GM19372 (cell line): ENCODE measurements around the gene SLAIN2.

Source experiments
- ATAC-seq: cut with Tn5 transposase; IDR thresholded peaks from one replicate; pipeline ENCODE4 v1.9.1; 2021; ENCODE audit warnings: mild to moderate bottlenecking, low read depth, moderate library complexity; ENCODE audit not compliant: unreplicated experiment

Gene SLAIN2

DNA sequence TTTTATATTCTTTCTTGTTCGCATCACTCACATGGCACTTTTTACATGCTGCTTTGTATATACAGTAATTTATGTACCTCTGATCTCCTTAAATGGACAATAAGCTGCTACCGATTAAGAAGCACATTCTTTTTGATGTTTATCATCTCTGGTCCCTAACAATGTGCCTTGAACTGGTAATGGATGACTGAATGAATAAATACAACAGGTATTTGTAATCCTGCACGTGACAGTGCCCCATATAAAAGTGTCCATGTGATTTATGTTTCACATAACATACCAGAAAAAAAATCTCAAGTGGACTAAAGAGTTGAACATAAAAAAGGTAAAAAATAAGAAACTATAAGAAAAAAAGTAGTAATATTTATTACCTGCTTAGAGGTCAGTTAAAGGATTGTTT lies 7.7 kb upstream of the SLAIN2 start:
- no peak for ATAC-seq

DNA sequence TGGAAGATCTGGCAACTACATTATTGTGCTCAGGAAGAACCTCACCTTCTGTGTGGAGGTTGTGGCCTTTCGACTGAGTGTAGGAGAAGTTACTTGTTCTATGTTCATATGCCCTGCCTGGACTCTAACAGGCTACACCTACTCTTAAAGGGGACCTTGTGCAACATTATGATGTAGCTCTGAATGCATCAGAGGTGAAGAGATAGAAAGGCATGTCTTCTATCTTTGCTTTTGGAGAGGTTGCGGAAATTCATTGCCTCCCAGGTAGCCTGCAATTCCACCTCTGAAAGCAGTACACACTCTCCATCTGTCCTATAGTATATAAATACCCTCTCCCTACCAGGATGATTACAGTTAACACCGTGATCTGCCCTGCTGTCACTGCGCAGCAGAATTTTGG lies 7.1 kb upstream of the SLAIN2 start:
- no peak for ATAC-seq

DNA sequence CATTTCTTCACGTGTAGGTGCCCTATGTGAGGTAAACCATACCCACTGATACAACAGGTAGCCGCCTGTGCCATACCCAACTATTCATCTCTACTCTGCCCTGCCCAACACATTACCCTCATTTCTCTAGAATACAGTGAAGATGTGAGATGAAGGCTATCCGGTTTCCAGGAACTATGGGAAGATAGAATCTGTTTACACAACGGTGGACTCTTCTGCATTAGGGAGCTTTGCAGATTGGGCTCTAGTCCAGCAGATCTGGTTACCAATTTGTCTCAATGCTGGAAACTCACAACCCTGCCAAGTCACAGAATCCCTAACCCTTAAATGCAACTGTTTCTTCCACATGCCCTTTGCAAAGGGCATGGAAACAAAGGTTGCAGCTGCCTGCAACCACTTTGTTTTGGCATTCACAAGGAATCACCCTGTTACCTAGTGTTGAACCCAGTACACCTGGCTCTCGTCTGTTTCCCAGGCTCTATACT lies 6.4 kb upstream of the SLAIN2 start:
- ATAC-seq: no peak

DNA sequence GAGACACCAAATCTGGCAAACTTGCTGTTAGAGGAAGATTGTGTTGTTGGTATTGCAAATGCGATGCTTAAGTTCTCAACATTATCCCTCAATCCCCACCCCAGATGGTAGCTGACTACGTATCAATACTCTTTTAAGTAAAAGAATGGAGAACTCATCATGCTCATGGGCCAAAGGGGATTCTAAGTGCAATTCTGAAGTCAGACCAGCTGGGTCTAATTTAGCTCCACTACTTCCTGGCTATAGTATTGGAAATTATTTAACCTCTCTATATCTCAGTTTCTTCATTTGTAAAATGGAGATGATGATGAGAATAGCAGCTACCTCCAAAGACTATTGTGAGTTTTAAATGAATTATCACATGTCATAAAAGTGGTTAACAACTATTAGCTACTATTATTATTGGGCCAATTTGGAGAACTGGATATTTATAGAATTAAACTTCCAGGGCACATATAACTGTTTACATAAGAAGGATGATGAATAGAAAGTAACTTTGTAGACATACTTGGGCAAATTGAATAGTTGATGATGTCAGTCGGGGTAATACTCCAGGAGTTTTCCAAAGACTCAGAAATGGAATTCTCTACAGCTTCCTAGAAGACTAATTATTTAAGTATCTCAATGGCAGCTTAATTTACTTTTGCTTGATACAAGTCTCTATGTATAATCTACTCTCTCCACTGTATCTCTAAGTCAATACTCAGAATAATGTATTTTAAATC lies 5.0 kb upstream of the SLAIN2 start:
- no peak for ATAC-seq

DNA sequence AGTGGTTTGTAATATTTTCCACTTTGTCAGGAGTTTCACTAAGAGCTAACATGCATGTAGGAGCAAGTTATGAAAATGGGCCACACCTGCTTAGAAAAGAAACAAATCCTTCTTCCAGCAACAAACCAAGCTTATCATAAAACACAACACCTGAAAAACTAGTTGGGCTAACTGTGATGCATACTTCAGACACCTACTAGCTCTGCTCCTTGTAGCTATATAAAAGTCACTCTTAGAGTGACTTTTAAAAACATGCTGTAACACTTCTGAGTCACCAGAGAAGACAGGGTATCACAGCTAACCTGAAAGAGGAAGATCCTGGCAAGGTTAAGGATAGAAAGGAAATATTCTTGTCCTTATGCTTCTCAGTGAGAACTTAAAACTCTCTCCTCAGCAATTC lies 3.6 kb upstream of the SLAIN2 start:
- ATAC-seq: no peak

DNA sequence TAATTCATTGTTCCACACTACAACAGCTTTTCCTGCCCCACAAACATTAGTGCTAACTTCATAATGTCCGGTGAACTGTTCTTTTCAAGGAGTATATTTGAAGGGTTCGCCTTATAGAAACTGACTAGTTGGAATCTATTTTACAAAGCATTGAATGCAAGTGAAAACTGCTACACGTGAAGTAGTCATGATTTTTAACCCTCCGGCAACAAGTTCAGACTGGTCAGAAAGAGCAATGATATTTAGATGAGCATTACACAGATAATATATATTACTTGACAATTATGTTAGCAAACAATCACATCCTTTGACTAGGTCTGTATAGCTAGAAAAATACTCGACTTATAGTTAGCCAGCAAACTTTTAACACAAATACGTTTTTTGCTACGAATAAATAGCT lies 1.7 kb upstream of the SLAIN2 start:
- ATAC-seq: no peak

DNA sequence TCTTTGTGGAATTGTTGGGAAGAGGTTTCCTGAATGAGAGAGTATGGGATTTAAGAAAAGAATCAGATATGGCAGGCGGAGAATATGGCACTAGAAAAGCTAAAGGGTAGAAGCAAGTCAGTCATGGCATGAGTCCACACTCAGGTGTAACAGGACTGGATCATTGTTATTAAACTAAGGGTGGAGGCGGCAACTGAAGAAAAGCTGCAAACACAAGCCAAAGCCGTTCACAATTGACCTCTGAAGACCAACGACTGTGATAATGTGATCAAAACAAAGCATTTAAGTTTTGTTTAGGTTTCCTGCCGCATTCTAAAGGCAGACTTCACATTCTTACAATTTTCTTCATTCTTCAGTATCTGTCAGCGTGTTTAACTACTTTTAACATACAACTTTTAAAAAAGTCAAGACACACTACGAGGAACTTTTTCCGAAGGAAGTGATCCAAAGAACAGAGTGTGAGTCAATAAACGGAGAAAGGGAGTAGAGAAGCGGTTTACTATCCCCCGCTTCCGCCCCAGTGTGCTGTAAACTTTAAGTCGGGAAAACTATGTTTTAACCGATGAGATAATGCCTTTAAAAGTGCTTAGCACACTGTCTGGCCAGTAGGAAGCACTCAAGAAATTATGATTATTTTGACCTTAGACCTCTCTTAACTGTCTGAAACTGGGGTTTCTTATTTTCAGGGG lies 909 bp upstream of the SLAIN2 start:
- ATAC-seq: peak; percentile 7

DNA sequence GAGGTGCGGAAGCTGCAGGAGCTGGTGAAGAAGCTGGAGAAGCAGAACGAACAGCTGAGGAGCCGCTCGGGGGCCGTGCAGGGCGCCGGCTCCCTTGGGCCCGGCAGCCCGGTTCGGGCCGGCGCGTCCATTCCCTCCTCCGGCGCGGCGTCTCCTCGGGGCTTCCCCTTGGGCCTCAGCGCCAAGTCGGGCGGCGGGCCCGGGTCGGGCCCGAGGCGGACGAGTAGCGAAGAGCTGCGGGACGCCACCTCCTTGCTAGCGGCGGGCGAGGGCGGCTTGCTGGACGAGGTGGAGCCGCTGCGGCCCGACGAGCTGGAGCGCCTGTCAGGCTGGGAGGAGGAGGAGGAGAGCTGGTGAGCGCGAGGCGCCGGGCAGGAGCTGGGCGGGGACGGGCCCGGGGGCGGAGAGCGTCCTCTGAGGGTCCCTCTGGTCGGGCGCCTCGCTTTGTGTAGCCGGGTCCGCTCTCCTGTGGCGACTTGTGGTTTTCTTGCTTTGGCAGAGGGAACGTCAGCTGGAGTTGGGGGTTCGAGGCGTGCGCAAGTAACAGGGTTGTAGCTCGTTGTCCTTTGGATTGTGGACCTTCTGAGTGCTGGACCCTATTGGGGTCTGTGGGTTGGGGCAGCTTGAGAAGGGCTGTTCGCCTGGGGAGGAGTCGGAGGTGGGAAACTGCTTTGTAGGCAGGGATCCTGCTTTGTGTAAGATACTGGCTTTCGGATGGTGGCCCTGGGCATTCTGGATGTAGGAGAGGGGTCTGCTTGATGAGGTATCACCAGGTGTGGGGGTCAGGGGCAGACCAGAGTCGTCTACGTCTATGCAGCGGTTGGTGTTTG lies 662 bp downstream of the SLAIN2 start:
- peak; percentile 22 for ATAC-seq

DNA sequence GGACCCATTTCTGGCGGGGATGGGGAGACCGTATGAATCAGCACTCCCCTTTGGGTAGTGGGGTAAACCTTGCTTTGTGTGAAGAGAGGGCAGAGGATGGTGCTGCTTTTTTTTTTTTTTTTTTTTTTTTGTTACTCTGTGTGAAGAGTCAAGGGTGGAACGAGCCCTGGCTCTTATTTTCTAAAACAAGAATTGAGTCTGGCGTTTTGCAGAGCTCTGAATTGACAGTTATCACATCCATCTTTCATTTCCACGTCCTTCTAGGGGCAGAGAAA lies 1.2 kb downstream of the SLAIN2 start:
- ATAC-seq: no peak

DNA sequence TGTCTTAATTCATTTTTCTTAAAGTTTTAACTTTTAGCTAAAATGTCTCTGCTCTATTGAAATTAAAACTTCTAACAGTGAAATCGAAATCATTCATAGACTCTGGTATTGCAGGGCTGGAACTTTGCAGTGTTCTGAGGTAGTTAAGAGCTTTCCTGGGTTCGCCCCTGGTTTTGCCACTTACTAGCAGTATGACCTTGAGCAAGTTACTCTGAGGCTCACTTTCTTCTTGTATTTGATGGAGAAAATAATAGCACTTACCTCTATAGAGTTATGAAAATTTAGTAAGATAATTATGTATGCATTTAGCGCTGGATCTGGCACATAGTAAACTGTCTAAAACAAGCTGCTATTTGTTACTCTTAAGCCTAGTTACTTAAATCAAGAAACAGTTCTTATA lies 1.7 kb downstream of the SLAIN2 start:
- ATAC-seq: no peak

DNA sequence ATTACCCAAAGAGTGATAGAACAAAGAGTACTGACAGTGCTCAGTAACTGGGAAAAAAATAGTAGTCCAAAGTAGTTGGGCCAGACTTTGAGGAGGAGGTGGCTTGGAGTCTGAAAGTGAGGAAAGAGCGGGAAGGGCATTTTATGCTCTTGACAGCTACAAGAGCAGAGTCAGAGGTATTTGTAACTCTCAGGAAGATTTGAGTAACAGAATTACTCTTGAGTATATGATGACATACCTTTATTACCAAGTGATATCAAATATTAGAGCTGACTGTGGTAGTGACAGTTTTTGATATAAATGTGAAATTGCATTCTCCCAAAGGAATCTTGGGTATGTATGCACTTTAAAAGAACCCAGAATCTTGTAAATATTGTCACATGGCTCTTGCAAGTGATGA lies 2.2 kb downstream of the SLAIN2 start:
- ATAC-seq: no peak

DNA sequence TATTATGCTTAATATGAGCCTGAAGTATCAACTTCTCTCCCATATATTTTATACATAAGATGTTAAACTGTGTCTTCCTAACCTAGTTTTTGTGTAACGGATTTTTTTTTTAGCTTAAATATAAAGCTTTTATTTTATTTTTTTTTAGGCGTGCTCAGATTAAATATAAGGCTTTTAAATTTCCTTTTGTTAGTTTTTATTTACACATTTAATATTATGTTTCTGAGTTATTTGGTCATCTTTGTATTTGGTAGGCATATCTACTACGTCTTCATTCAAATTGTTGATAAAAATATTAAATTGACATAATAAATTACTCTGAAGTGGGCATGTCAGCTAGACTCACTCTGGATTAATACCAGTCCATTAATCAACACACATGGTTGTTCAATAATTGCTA lies 4.2 kb downstream of the SLAIN2 start:
- no peak for ATAC-seq

DNA sequence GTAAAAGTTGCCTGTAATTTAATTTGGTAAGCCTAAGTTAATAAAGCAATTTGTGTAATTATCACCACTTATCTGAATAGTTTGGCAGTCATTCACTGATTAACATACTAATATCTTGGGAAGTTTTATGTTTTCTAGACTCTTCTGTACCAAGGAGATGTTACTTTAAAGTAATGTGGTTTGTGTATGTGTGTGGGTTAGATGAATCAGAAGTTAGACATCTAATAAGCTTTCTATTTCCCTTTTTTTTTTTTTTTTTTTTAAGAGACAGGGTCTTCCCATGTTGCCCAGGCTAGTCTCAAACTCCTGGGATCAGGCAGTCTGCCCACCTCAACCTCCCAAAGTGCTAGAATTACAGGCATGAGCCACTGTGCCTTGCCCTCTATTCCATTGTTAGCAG lies 5.3 kb downstream of the SLAIN2 start:
- no peak for ATAC-seq

DNA sequence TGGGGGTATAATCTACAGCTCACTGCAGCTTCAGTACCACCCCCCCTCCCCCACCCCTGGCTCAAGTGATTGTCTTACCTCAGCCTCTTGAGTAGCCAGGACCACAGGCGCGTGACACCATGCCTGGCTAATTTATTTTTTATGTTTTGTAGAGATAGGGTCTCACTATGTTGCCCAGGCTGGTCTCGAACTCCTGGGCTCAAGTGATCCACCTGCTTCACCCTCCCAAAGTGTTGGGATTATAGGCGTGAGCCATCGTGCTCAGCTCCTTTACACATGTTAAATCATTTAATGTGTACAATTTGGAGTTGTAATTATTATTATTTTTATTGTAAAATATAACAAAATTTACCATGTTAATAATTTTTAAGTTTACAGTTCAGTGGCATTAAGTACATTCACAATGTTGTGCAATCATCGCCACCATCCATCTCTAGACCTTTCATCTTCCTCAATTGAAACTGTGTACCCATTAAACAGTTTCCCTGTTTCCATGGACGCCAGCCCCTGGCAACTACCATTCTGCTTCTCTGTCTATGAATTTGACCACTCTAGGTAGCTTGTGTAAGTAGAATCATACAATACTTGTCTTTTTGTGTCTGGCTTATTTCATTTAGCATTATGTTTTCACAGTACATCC lies 6.1 kb downstream of the SLAIN2 start:
- ATAC-seq: no peak

DNA sequence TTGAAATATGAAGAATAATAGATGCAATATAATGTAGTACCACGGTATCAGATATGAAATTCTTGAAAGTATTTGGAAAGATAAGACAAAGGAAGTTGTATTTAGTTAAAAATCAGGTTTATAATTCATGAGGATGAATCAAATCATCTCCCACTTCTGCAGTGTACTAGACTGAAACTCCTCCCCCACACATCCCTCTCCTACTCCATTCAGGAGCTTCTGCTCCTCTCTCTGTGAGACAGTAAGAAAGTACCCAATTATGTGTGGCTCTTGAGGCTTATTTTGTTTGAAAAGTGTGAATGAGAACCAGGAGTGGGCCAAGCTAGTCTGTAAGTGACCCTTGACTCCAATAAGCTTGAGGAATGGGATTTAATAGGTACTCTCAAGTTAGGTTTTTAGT lies 9.5 kb downstream of the SLAIN2 start:
- no peak for ATAC-seq

DNA sequence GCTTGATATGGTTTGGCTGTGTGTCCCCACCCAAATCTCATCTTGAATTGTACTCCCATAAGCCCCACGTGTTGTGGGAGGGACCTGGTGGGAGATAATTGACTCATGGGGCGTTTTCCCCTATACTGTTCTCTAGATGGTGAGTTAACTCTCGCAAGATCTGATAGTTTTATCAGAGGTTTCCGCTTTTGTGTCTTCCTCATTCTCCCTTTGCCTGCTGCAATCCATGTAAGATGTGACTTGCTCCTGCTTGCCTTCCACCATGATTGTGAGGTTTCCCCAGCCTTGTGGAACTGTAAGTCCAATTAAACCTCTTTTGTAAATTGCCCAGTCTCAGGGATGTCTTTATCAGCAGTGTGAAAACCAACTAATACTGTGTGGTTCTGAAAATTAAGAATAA lies 11.5 kb downstream of the SLAIN2 start:
- no peak for ATAC-seq

DNA sequence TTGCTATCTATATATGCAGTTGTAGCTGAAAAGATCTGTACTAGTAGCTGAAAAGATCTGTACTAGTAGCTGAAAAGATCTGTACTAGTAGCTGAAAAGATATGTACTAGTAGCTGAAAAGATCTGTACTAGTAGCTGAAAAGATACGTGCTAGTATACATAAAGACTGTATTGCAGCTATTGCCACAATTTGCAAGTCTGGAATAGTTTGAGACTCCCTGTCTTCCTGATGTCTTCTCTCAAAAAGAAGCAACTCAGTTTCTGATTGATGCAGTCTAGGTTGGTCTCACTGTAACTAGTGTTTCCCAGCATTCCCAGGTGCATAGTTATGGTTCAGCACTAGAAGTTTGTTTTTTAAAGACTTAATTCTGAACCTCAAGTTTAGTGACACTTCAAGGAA lies 15.0 kb downstream of the SLAIN2 start:
- no peak for ATAC-seq

DNA sequence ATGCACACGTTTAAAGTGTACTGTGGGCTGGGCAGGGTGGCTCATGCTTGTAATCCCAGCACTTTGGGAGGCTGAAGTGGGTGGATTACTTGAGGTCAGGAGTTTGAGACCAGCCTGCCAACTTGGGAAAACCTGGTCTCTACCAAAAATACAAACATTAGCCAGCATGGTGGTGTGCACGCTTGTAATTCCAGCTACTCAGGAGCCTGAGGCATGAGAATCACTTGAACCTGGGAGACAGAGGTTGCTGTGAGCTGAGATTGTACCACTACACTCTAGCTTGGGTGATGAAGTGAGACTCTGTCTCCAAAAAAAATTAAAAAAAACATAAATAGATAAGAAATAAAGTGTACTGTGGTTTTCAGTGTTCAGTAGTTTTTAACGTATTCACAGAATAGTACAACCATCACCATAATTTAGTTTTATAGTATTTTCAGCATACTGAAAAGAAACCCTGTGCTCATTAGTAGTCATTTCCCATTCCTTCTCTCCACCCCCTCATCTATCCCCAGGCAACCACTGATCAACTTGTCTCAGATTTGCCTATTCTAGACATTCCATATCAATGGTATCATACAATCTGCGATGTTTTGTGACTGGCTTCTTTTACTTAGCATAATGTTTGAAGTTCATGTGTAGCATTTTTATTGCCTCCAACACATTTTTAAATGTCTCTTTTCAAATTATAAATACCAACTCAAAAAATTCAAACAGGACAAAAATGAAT lies 19.1 kb downstream of the SLAIN2 start:
- no peak for ATAC-seq

DNA sequence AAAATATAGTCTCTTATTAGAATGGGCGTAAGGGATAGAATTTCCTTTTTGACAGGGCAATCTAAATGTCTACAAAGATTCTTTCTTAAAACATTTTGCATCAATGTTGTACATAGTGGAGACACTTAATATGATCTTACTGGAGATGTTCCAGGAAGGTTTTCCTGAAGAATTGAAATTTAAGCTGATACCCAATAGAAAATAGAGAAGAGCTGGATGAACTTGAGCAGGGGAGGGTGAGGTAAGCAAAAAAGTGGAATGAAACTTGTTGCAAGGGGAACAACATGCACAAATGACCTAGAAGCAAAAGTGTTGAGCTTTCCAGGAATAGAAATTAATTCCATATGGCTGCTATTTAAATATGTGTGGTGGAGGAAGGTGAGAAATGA lies 19.7 kb downstream of the SLAIN2 start:
- ATAC-seq: no peak

DNA sequence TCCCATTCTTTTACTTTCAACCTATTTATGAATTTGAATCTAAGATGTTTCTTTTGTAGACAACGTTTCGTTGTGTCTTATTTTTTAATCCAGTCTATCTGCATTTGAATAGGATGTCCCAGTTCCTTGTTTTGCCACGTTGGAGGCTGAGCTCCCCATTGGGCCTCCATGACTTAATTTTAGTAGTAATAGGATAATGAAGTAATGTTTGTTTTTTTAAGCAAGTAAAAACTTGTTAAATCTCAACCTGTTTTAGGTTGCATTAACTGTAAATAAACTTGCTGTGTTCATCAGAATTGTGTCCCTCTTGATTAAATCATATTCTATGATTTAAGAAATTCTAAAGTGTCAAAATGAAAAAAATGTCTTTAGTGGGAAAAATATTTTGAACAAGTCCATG lies 25.3 kb downstream of the SLAIN2 start:
- ATAC-seq: no peak

DNA sequence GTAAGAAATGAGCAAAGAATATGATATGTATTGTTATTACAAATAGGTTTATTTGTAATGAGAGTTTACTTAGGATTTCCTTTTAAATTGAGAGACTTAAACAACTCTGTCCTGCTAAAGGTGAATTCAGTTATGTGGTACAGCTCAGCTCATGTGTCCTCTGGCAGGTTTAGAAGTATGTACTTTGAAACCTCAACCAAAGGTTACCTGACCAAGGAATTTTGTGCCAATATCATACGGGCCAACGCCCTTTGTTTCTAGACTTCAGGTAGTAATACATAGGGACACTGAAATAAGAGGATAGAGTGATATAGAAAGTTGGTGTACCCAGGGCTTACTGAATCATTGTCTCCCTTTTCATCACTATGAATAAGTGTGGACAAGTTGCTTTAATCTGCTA lies 25.7 kb downstream of the SLAIN2 start:
- ATAC-seq: no peak
